ENCODE data around the gene OR5H1.

DNA sequence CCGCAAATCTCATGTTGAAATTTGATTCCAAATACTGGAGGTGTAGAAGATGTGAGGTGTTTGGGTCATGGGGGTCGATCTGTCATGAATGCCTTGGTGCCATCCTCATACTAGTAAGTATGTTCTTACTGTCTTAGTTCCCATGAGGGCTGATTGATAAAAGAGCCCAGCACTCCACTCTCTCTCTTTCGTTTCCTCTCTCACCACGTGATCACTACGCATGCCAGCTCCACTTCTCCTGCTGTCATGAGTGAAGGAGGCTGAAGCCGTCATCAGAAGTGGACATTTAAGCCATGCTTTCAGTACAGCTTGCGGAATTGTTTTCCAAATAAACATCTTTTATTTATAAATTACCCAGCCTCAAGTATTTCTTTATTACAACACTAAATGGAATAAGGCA is 42.1 kb downstream of the OR5H1 start:
- TF ChIP-seq, protein P1, sequence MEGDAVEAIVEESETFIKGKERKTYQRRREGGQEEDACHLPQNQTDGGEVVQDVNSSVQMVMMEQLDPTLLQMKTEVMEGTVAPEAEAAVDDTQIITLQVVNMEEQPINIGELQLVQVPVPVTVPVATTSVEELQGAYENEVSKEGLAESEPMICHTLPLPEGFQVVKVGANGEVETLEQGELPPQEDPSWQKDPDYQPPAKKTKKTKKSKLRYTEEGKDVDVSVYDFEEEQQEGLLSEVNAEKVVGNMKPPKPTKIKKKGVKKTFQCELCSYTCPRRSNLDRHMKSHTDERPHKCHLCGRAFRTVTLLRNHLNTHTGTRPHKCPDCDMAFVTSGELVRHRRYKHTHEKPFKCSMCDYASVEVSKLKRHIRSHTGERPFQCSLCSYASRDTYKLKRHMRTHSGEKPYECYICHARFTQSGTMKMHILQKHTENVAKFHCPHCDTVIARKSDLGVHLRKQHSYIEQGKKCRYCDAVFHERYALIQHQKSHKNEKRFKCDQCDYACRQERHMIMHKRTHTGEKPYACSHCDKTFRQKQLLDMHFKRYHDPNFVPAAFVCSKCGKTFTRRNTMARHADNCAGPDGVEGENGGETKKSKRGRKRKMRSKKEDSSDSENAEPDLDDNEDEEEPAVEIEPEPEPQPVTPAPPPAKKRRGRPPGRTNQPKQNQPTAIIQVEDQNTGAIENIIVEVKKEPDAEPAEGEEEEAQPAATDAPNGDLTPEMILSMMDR (IDR thresholded peaks at IDR 0.05), result no peak
- no peak for TF ChIP-seq POLR2A (IDR thresholded peaks at IDR 0.05)
